Neural progenitor cell (in vitro differentiated cells): Measurements from ENCODE around the gene NEDD9. TPM values are rescaled to one million over a fixed set of nuclear protein-coding genes. Genes with fewer than 3 reads are reported as not detected.

Experiments used
- DNase-seq: peaks from one replicate; pipeline ENCODE4 v3.0.0-alpha.2; 2016; ENCODE audit warnings: low spot score
- H2AFZ ChIP-seq: fragments of 200-600 bp; sonication (generic); replicated peaks from 2 replicates; pipeline ENCODE4 v1.6.1; 2016; ENCODE audit warnings: antibody characterized with exemption
- H3F3A ChIP-seq: fragments of 200-600 bp; sonication (generic); 2 replicates; pipeline ENCODE4 v1.6.1; 2016; ENCODE audit warnings: antibody characterized with exemption, low read depth
- H3K27ac ChIP-seq: fragments of 200-600 bp; sonication (generic); 2 replicates; pipeline ENCODE4 v1.5.1; 2016; ENCODE audit warnings: mild to moderate bottlenecking
- H3K27me3 ChIP-seq: fragments of 200-600 bp; sonication (generic); 2 replicates; pipeline ENCODE4 v1.6.1; 2016; ENCODE audit warnings: mild to moderate bottlenecking, moderate library complexity
- H3K36me3 ChIP-seq: fragments of 200-600 bp; sonication (generic); 2 replicates; pipeline ENCODE4 v1.5.1; 2016
- H3K4me1 ChIP-seq: fragments of 200-600 bp; sonication (generic); 2 replicates; pipeline ENCODE4 v1.6.1; 2016; ENCODE audit warnings: mixed run types
- H3K4me2 ChIP-seq: fragments of 200-600 bp; sonication (generic); 2 replicates; pipeline ENCODE4 v1.6.1; 2016
- H3K4me3 ChIP-seq: fragments of 200-600 bp; sonication (generic); 2 replicates; pipeline ENCODE4 v1.5.1; 2016
- H3K79me2 ChIP-seq: fragments of 200-600 bp; sonication (generic); 2 replicates; pipeline ENCODE4 v1.6.1; 2016; ENCODE audit warnings: low read depth
- H3K9ac ChIP-seq: fragments of 200-600 bp; sonication (generic); 2 replicates; pipeline ENCODE4 v1.6.1; 2016
- H3K9me3 ChIP-seq: fragments of 200-600 bp; sonication (generic); 2 replicates; pipeline ENCODE4 v1.5.1; 2016; ENCODE audit warnings: low read depth
- H4K20me1 ChIP-seq: fragments of 200-600 bp; sonication (generic); 2 replicates; pipeline ENCODE4 v1.6.1; 2016; ENCODE audit warnings: low read depth
- H3K27ac Mint-ChIP-seq: 3 replicates; pipeline ENCODE4 v1.8.0; 2021; ENCODE audit warnings: mixed read lengths
- H3K27me3 Mint-ChIP-seq: 2 replicates; pipeline ENCODE4 v1.8.0; 2022; ENCODE audit warnings: low read depth, mild to moderate bottlenecking, inconsistent platforms, moderate library complexity, mixed read lengths; ENCODE audit not compliant: insufficient read depth
- H3K36me3 Mint-ChIP-seq: 3 replicates; pipeline ENCODE4 v1.8.0; 2021; ENCODE audit warnings: mixed read lengths
- H3K4me1 Mint-ChIP-seq: 3 replicates; pipeline ENCODE4 v1.8.0; 2021; ENCODE audit warnings: mixed read lengths
- H3K4me3 Mint-ChIP-seq: 3 replicates; pipeline ENCODE4 v1.8.0; 2021; ENCODE audit warnings: mild to moderate bottlenecking, moderate library complexity, mixed read lengths
- H3K9me3 Mint-ChIP-seq: 3 replicates; pipeline ENCODE4 v1.8.0; 2020; ENCODE audit warnings: mixed read lengths
- CTCF ChIP-seq: fragments of 200-600 bp; sonication (generic); IDR thresholded peaks from 2 replicates; pipeline ENCODE4 v1.5.1; 2017; ENCODE audit warnings: antibody characterized with exemption, mild to moderate bottlenecking
- EZH2 ChIP-seq: fragments of 200-600 bp; sonication (generic); IDR thresholded peaks from 2 replicates; pipeline ENCODE4 v1.6.1; 2017; ENCODE audit warnings: antibody characterized with exemption, mild to moderate bottlenecking, moderate library complexity
- EZH2phosphoT487 ChIP-seq: fragments of 200-600 bp; sonication (generic); IDR thresholded peaks from 2 replicates; pipeline ENCODE4 v1.6.1; 2017; ENCODE audit warnings: antibody characterized with exemption
- total RNA-seq: library from RNA; depleted of rRNA; stranded (reverse); fragments of >200 nt; gene quantifications from 2 replicates; pipeline ENCODE4 v1.2.3, GENCODE V29; 2015; ENCODE audit warnings: low replicate concordance

The NEDD9 gene
- total RNA-seq, 1 donor from 2014 or later = 4.9 TPM

- Histone ChIP-seq H3K27ac (no peak overlapping the region), H3K36me3 (no peaks in the 10 kb centered on the region), H3K4me1 (peaks cover 31% of the 10 kb centered on the region), H3K4me2 (no peak overlapping the region), H3K9me3 (no peaks in the 10 kb centered on the region), H2AFZ (no peak overlapping the region), H3K4me3 (no peak overlapping the region), H4K20me1 (no peaks in the 10 kb centered on the region), H3K27me3 (no peaks in the 10 kb centered on the region), H3K79me2 (no peaks in the 10 kb centered on the region), H3K9ac (no peak overlapping the region), H3F3A (peaks cover 13% of the 10 kb centered on the region)
- TF ChIP-seq EZH2 (no peak), EZH2phosphoT487 (no peak), CTCF (no peak)
- H3K4me3 Mint-ChIP-seq = no peak overlapping the region
- no peak for DNase-seq
- H3K9me3 Mint-ChIP-seq = no peaks in the 10 kb centered on the region
- H3K27me3 Mint-ChIP-seq = no peaks in the 10 kb centered on the region
- H3K4me1 Mint-ChIP-seq = peaks cover 26% of the 10 kb centered on the region
- no peaks in the 10 kb centered on the region for H3K36me3 Mint-ChIP-seq
- no peak overlapping the region for H3K27ac Mint-ChIP-seq
These were observed 46.8 kb upstream of the NEDD9 start for GRCh38 chr6:11279284-11279689.

GRCh38 chr6:11278207-11278559 is 45.7 kb upstream of the NEDD9 start:
- H3F3A ChIP-seq = peaks cover 13% of the 10 kb centered on the region
- H3K4me1 Mint-ChIP-seq = peaks cover 29% of the 10 kb centered on the region
- no peak overlapping the region for H3K9ac ChIP-seq
- no peaks in the 10 kb centered on the region for H3K9me3 ChIP-seq
- H3K27me3 ChIP-seq = no peaks in the 10 kb centered on the region
- no peak overlapping the region for H3K27ac Mint-ChIP-seq
- no peak for TF ChIP-seq EZH2
- TF ChIP-seq CTCF = no peak
- no peak for TF ChIP-seq EZH2phosphoT487
- H3K4me2 ChIP-seq = no peak overlapping the region
- no peaks in the 10 kb centered on the region for H4K20me1 ChIP-seq
- no peaks in the 10 kb centered on the region for H3K9me3 Mint-ChIP-seq
- peak overlapping the region; percentile 37 for H2AFZ ChIP-seq
- H3K36me3 Mint-ChIP-seq = no peaks in the 10 kb centered on the region
- no peak for DNase-seq
- no peak overlapping the region for H3K4me3 Mint-ChIP-seq
- no peak overlapping the region for H3K27ac ChIP-seq
- H3K36me3 ChIP-seq = no peaks in the 10 kb centered on the region
- H3K4me1 ChIP-seq = peaks cover 31% of the 10 kb centered on the region
- no peaks in the 10 kb centered on the region for H3K27me3 Mint-ChIP-seq
- no peak overlapping the region for H3K4me3 ChIP-seq
- H3K79me2 ChIP-seq = no peaks in the 10 kb centered on the region

GRCh38 chr6:11277275-11278206 is 45.1 kb upstream of the NEDD9 start:
- Histone ChIP-seq H4K20me1 (no peaks in the 10 kb centered on the region), H3K36me3 (no peaks in the 10 kb centered on the region), H3K27ac (no peak overlapping the region), H3K4me3 (no peak overlapping the region), H3F3A (peaks cover 13% of the 10 kb centered on the region), H3K4me1 (peaks cover 31% of the 10 kb centered on the region), H3K27me3 (no peaks in the 10 kb centered on the region), H2AFZ (peak overlapping the region; percentile 37), H3K4me2 (peak overlapping the region; percentile 30), H3K79me2 (no peaks in the 10 kb centered on the region), H3K9ac (no peak overlapping the region), H3K9me3 (no peaks in the 10 kb centered on the region)
- Mint-ChIP-seq H3K4me3 (no peak overlapping the region), H3K27ac (no peak overlapping the region), H3K27me3 (no peaks in the 10 kb centered on the region), H3K4me1 (peaks cover 34% of the 10 kb centered on the region), H3K36me3 (no peaks in the 10 kb centered on the region), H3K9me3 (no peaks in the 10 kb centered on the region)
- TF ChIP-seq EZH2 (no peak), EZH2phosphoT487 (no peak), CTCF (no peak)
- DNase-seq = peak; percentile 75
